Prostate gland (tissue), 2 donors: Measurements from ENCODE around the gene SORBS1.

Source experiments
- POLR2A ChIP-seq: fragments of 450-650 bp; IDR thresholded peaks from one replicate; pipeline ENCODE4 v1.6.1; 2016; ENCODE audit warnings: antibody characterized with exemption, mild to moderate bottlenecking
- TF ChIP-seq, protein P1 (sequence below), 4 experiments: fragments of 200-600 bp in 2 of 4; fragments of 450-650 bp in 2 of 4; sonication (generic) in 2 of 4; IDR thresholded peaks; 1 replicate in 3 of 4; 2 replicates in 1 of 4; pipeline ENCODE4 v1.5.1; 2016 to 2019; ENCODE audit warnings: antibody characterized with exemption in 4 of 4, mild to moderate bottlenecking in 2 of 4, moderate library complexity in 2 of 4

- no peak for TF ChIP-seq POLR2A
- TF ChIP-seq, protein P1, sequence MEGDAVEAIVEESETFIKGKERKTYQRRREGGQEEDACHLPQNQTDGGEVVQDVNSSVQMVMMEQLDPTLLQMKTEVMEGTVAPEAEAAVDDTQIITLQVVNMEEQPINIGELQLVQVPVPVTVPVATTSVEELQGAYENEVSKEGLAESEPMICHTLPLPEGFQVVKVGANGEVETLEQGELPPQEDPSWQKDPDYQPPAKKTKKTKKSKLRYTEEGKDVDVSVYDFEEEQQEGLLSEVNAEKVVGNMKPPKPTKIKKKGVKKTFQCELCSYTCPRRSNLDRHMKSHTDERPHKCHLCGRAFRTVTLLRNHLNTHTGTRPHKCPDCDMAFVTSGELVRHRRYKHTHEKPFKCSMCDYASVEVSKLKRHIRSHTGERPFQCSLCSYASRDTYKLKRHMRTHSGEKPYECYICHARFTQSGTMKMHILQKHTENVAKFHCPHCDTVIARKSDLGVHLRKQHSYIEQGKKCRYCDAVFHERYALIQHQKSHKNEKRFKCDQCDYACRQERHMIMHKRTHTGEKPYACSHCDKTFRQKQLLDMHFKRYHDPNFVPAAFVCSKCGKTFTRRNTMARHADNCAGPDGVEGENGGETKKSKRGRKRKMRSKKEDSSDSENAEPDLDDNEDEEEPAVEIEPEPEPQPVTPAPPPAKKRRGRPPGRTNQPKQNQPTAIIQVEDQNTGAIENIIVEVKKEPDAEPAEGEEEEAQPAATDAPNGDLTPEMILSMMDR (IDR thresholded peaks at IDR 0.05) = no peak
These were observed 139.4 kb downstream of the SORBS1 start for GRCh38 chr10:95421782-95422181.
